ENCODE data around the gene AQP2. TPM values are rescaled to one million over a fixed set of nuclear protein-coding genes. Genes with fewer than 3 reads are reported as not detected.

The AQP2 gene
- total RNA-seq, 1 experiment from 2014 or later, result not detected

GRCh38 chr12:49920241-49920914 lies 30.2 kb upstream of the AQP2 start:
- DNase-seq (ENCODE audit: low read depth), result no peak

GRCh38 chr12:49920915-49921286 lies 29.6 kb upstream of the AQP2 start:
- DNase-seq (ENCODE audit: low read depth), result no peak

GRCh38 chr12:49921299-49921698 lies 29.2 kb upstream of the AQP2 start:
- DNase-seq (ENCODE audit: low read depth), result no peak

- DNase-seq (ENCODE audit: low read depth), result no peak
Observed at GRCh38 chr12:49921936-49922335, 28.6 kb upstream of the AQP2 start.

DNA sequence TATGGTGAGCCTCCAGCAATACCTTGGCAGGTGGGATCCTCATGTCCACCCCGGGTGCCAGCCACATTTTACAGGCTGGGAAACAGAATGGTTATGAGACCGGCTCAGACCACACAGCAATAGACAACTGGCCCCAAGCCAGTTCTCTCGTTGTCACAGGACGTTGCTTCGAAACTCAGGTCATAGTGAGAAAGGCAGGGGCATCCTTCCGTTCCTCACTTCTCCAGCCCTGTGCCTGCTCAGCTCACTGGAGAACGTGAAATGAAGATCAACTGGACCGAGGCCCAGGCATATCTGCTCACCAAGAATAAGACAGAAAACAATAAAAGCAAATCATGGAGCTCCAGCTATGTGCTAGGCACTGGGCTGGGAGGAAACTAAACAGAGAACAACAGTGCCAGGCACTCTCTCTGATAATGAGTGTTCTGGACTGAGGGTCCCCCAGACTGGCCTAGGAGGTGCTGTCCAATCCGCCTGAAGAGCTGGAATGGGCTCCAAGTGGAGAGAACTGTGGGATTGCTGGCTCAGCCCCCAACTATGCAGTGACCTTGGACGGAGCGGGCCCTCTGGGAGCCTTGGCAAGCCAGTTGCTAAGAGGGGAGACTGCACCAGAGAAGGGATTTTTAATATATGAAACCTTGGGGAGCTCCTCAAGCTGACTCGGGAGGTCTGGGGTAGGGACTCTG lies 28.0 kb upstream of the AQP2 start:
- DNase-seq (ENCODE audit: low read depth), result no peak

DNA sequence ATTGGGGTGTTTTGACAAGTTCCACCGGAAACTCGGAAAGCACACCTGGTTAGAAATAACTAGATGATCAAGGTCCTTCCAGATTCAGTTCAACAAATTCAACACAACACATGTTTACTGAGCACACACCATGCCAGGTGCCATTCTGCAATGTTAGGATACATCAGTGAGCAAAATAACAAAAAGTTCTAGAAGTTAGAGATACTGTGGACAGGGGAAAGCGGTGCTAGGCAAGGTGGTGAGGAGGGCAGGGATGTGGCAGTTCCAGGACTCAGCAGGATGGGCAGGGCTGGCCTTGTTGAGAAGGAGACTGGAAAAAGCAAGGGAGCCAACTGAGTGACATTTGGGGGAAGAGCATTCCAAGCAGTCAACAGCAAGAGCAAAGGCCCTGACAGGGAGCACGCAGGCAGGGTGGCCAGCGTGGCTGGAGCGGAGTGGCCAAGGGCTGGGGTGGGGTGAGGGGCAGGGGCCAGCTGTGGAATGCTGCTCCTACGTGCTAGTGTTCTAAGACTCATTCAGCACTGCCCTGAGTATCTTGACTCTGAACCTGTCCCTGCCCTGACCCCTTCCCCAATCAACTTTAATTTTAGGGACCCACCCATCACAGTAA lies 27.4 kb upstream of the AQP2 start:
- DNase-seq (ENCODE audit: low read depth), result no peak

GRCh38 chr12:49923880-49924556 lies 26.5 kb upstream of the AQP2 start:
- DNase-seq (ENCODE audit: low read depth), result no peak

- DNase-seq (ENCODE audit: low read depth), result no peak
Observed at GRCh38 chr12:49924628-49925246, 25.8 kb upstream of the AQP2 start.

- DNase-seq (ENCODE audit: low read depth), result no peak
Observed at GRCh38 chr12:49925433-49926204, 24.9 kb upstream of the AQP2 start.

DNA sequence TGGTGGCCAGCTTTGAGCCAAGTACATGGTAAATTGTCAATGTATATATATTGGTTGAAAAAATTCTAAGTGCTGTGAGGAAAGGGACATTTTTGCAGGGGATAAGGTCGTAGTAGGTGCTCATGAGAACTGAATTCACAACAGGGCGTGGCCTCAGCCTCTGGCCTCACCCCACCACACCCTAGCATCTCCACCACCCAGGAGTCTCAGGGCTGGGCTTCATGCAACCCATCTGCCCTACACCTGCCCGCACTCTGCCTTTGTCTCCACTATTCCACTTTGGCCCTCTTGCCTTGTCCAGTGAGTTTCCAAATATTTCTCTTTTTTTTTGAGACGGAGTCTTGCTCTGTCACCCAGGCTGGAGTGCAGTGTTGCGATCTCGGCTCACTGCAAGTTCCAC lies 22.1 kb upstream of the AQP2 start:
- DNase-seq (ENCODE audit: low read depth), result no peak

GRCh38 chr12:49929581-49929980 lies 21.0 kb upstream of the AQP2 start:
- no peak for DNase-seq (ENCODE audit: low read depth)

DNA sequence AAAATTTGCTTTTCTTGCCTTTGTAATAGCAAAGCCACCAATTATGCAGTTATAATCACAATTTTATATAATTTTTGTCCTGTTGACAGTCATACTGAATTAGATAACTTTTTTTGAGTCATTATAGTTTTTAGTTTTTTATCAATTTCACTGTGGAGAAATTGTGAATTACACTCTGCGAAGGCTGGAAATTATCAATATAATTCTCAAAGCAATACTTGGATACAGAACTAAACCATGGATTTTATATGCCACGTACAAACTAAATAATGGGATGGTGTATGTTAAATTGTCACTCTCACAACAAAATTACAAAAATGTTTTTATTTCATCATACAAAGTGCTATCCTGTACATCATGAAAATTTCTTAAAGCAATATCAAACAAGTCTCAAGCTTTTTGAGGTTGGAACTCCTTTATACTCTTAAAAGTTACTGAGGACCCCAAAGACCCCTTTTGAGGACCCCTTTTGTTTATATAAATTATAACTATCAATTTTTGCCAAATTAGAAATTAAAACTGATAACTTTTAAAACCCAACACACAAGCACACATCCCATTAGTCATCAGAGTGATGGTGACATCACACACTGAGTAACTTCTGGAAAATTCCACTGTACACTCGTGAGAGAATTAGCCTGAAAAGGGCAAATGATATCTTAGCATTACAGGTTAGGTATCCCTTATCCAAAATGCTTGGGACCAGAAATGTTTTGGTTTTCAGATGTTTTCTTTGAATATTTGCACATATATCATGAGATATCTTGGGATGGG lies 19.8 kb upstream of the AQP2 start:
- DNase-seq (ENCODE audit: low read depth), result peak; percentile 53

DNA sequence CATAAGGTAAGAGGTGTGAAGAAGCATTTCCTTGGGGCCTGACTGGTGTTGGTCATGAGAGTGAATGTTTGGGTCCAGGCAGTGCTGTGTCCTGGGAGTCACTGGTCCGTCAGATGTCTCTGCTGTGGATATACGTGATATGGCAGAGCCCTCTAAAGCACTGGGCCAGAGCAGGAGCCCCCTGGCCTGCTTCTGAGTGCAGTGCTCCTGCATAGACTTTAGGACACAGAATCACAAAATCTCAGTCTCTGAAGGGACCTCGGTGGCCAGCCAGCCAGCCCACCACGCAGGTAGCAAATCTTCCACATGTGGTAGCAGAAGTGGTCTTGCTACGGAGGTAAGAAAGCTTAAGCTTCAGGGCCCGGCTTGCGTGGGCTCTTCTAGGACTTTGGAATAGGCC lies 18.5 kb upstream of the AQP2 start:
- no peak for DNase-seq (ENCODE audit: low read depth)

DNA sequence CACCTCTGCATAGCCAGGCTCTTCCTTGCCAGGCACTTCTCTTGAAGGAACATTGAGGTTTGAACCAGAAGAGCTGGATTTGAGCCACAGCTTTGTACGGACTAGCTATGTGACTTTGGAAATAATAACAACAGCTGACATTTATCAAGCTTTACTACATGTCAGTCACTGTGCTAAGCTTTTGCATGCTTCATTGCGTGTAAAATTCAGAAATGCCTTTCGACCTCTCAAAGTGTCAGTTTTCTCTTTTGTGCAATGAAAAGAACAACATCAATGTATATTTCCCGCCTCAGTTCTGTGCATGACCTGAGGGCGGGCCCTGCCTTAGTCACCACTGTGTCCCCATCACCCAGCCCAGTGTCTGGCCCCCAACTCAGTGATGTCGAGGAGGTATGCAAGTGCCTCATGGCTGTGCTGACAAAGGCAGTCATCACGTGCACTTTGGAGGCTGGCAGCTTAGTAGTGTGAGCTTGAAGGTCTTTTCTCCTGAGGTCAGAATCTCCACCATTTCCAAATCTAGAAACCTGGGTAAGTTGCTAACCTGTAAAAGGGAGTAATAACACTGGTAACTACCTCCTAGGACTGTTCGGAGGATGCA lies 17.9 kb upstream of the AQP2 start:
- no peak for DNase-seq (ENCODE audit: low read depth)

- peak; percentile 38 for DNase-seq (ENCODE audit: low read depth)
Observed at GRCh38 chr12:49933796-49934195, 16.7 kb upstream of the AQP2 start.

DNA sequence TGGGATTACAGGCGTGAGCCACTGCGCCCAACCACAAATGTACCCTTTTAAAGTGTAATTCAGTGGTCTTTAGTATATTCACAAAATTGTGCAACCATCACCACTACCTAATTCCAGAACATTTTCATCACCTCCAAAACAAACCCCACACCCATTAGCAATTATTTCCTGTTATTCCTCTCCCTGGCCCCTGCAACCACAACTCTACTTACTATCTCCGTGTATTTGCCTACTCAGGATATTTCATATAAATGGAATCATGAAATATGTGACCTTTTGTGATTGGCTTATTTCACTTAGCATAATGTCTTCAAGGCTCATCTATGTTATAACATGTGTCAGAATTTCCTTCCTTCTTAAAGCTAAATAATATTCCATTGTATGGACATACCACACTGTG lies 16.0 kb upstream of the AQP2 start:
- no peak for DNase-seq (ENCODE audit: low read depth)

DNA sequence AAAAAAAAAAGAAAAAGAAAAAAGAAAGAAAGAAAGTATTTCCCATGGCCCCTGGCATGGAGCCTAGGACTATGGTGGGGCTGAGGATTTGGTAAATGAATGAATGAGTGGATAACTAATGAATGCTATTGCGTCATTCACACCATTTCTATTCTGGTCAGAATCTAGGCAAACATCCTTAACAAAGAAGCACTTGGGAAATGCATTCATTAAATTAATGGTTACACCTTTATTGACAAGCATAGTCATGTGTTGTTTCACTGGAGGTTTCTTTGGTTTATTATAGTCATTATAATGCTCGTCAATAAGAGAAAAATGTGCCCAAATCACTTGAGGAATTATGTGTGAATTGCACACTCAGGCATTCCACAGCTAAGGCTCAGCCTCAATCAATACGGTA lies 13.6 kb upstream of the AQP2 start:
- DNase-seq (ENCODE audit: low read depth), result no peak

DNA sequence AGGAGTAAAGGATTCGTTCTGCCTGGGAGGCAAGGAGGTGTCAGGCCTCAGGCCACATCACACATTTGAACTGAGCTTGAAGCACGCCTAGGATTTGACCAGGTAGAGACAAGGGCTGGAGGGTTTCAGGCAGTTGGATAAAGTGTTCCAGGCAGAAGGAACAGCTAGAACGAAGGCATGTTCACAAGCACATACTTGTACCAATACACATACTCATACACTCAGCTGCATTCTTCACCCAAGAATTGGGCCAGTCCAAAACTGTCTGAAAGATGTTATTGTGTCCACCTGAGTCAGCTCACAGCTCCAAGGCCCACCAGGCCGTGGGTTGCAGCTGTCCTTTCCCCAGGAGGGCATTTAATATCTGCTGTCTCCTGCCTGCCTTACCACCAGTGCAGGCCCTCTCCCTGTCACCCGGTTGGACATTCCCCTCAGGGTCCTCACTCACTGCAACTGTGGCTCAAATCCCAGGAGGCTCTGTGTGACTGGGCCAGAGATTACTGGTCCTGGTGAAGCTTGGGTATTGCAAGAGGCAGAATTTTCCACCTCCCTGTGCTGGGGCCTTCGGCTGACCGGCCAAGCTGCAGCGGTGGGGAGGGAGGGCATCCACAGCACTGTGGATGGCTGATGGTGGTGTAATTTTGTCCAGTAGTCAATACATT lies 12.8 kb upstream of the AQP2 start:
- DNase-seq (ENCODE audit: low read depth), result no peak

DNA sequence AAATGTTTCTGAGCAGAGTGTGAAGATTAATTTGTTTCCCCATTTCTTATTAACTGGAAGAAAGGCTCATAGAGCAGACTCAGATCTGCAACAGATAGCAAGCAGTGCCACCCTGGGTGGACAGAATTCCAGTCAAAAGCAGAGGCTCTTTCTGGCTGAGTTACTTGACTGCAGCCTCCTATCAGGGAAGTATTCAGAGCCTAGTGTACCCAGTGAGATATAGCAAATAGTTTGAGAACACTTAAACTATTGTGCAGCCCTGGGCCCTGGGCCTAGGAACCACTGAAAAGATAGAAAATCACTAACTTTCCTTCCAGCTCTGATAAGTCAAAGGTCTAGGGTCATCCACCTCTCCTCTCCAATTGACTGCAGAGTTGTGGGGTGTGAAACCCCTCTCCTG lies 11.2 kb upstream of the AQP2 start:
- DNase-seq (ENCODE audit: low read depth), result no peak

DNA sequence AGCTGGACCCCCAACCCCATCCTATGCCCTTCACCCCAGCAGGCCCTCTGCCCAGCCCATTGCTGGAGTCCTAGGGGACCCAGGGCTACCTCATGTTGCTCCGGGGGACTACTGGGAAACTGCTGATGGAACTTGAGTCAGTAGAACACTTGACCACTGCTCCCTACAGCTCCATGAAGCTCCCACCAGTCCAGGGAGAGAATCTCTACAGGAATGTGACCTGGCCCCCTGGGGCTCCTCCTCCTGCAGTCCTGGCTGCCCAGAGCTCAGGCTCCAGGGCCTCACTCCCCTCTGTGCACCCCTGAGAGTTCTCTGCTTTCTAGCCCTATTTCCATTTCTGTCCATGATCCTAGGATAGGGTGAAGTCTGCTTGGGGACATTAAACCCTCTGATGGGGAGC lies 10.8 kb upstream of the AQP2 start:
- no peak for DNase-seq (ENCODE audit: low read depth)

Data from RPMI7951 (cell line).